Midbrain (tissue), 1 donor: ENCODE data around the gene MANEAL.

Experiments used
- DNase-seq: peaks from one replicate; lab custom pipeline; 2025; lab: John Stamatoyannopoulos, UW

Gene MANEAL

DNA sequence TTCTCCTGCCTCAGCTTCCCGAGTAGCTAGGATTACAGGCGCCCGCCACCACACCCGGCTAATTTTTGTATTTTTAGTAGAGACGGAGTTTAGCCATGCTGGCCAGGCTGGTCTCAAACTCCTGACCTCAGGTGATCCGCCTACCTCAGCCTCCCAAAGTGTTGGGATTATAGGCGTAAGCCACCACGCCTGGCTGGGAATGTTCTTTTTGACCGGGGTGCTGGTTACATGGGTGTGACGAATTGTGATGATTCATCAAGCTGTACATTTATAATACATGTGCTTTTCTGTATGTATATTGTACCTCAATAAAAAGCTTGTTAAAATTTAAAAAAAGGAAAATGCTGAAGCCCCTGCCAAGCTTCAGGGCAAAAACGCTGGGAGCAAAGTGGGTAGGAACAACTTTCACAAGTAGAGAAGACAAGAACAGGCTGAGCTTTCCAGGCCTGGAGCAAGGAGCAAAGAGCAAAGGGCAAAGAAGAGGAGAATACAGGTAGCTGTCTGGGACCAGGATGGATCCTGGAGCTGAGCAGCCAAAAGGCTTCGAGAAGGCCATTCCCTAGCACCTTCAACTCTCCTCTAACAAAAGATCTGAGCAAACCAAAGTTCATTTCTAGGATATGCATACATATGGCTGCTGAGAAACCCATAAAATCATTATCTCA lies 34.9 kb downstream of the MANEAL start:
- DNase-seq, result no peak

DNA sequence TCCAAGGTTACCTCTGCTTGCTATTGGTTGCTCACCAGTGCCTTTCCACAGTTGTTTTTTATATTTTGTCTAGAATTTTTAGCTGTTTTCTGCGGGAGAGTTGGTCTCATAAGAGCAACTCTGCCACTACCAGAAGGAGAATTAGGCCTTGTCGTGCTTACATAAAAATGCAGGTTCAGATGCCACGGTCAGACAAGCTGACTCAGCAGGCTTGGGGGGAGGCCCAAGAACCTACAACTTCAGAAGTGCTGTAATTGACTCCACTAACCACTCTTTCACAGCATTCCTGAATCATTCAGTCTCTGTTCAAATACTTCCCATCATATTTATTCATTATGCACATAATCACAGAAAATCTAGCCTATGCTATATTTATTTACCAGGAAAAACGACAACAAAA lies 37.5 kb downstream of the MANEAL start:
- DNase-seq, result no peak

- DNase-seq, result no peak
Measured at GRCh38 chr1:37831809-37832208, 38.2 kb downstream of the MANEAL start.

- no peak for DNase-seq
Measured at GRCh38 chr1:37836788-37837187, 43.1 kb downstream of the MANEAL start.

DNA sequence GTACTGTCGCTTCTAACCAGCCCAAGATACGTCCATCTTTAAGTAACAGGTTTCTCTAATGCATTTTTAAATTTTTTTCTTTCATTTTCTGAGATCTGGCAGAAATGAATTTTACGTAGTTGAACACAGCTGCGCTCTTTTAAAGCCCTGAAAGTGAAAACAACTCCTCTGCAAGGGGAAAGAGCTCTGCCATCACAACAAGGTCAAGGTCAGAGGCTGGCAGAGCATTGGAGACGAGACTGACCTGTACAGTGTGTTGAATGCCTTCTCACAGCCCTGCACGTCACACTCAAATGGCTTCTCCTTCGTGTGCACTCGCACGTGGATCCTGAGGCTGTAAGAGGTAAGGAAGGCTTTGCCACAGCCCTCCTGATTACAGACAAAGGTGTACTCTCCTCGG lies 46.0 kb downstream of the MANEAL start:
- DNase-seq, result no peak

- no peak for DNase-seq
Measured at GRCh38 chr1:37840711-37841110, 47.1 kb downstream of the MANEAL start.

GRCh38 chr1:37841652-37842051 lies 48.0 kb downstream of the MANEAL start:
- no peak for DNase-seq

DNA sequence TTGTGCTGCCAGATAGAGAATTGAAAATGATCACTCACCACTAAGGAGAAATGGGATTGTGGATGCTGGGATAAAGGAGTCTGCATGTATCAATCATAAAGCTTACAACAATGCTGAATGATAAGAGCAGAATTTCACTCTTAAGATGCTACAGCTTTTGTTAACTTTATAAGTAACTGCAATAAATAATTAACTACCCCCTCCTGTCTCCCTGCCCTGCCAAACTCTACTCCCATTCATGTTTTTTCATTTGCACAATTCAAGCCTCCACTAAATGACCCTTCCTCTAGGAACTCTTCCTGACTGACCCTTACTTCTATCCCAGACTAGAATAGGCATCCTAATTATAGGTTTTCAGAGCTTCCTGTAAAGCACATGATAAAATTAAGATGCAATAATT lies 50.9 kb downstream of the MANEAL start:
- DNase-seq, result no peak

DNA sequence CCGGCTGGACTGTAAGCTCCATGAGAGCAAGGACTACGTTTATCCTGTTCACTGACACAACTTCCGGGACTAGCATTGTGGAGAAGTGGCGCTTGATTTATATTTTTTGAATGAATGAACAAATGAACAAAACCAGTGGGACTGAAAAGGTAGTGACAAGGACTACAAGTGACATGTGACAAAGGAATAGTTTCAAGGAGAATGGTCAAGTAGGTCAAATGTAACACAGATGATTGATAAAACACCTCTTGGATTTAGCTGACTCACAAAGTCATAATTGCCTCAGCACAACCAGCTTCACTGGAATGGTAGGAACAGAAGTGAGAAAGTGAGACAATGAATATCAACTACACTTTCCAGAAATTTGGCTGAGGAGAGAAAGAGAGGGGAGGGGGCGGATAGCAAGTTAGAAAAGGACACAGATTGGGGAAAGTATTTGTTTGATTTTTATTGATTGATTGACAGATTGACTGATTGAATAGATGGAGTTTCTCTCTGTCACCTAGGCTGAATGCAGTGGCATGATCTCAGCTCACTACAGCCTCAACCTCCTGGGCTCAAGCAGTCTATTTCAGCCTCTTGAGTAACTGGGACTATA lies 51.5 kb downstream of the MANEAL start:
- DNase-seq, result no peak

DNA sequence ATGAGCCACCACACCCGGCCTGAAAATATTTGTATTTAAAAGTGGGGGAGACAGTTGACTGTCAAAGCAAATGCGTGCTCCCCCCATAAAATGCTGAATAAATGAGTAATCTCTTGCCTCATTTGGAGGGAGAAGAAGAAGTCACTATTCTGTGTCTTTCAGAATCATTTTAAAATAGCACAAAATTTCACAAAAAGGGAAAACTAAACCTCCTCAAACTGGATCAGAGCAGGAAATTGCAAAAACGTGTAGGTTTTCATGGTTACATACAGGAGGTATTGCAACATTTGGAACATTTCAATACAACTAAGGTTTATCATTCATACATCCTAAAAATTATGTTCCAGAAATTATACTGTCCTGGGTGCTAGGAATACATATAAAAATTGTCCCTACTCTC lies 52.1 kb downstream of the MANEAL start:
- no peak for DNase-seq

GRCh38 chr1:37846647-37847339 lies 53.1 kb downstream of the MANEAL start:
- no peak for DNase-seq

DNA sequence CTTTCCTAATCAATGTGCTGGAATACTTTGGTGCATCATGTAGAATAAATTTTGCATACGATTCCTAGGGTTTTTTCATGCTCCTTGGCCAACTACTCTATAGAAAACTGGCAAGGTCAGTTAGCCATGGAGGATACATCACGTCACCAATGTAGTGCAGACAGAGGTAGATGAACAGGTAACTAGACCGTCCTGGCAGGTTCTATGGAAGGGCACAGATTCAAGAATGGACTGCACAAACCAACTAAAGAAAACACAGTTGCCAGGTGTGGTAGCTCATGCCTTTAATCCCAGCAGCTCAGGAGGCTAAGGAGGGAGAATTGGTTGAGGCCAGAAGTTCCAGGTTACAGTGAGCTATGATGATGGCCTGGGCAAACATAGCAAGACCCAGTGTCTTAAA lies 55.8 kb downstream of the MANEAL start:
- no peak for DNase-seq

DNA sequence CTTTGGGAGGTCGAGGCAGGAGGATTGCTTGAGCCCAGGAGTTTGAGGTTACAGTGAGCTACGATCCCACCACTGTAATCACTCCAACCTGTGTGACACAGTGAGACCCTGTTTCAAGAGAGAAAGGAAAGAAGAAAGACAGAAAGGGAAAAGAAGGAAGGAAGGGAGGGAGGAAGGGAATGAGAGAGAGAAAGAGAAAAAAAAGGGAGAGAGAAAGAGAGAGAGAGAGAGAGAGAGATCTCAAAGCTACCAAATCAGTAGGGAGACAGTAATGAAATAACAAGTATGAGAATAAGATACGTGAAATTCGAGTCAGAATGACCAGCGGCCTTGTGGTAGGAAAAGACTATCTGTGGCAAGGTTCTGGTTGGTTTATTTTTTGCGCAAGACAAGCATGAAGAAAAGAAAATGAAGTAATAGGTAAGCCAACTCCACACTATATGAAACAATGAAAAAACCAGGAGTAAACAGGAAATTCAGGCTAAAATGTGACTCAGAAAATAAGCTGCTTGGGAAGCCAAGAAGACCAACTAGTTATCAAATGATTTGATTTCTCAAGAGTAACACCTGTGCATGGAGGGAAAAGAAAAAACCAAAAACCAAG lies 56.8 kb downstream of the MANEAL start:
- no peak for DNase-seq
